NB4 (cell line): ENCODE results near the gene NR3C2.

Source experiments
- DNase-seq: peaks from one replicate; pipeline ENCODE4 v3.0.0; 2010; ENCODE audit warnings: low read depth
- H3K4me3 ChIP-seq: one replicate; pipeline ENCODE4 v1.5.1; 2011; ENCODE audit warnings: mild to moderate bottlenecking, low read depth, low read length, moderate library complexity
- MYC ChIP-seq: IDR thresholded peaks from 2 replicates; pipeline ENCODE4 v1.6.1; 2011; ENCODE audit warnings: low read depth, low read length
- POLR2A ChIP-seq: IDR thresholded peaks from 2 replicates; pipeline ENCODE4 v1.6.1; 2011; ENCODE audit warnings: mild to moderate bottlenecking; ENCODE audit not compliant: insufficient read length; ENCODE audit errors: extremely low read depth
- TF ChIP-seq, protein P1 (sequence below): IDR thresholded peaks from 2 replicates; pipeline ENCODE4 v1.6.1; 2011; ENCODE audit warnings: low read depth, low read length
- TF ChIP-seq, protein P2 (sequence below): IDR thresholded peaks from one replicate; pipeline ENCODE4 v1.5.1; 2012; ENCODE audit warnings: low read depth, low read length

NR3C2 gene

DNA sequence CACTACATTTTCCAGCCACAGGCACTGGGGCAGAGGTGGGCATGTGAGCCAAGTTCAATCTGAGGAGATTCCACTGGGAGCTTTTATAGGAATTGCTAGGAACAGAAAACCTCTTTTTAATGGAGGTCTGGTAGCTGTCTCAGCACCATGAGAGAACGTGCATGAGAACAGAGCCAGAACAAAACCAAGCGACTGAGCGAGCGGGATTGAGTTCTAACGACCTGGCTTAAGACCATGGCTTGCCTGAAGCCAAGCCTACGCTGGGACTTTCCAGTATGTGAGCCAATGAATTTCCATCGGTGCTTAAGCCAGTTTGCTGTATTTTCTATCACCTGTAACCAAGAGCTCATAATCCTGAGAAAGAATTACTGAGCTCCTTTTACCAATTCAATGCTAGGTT lies 183.7 kb downstream of the NR3C2 start:
- no peak for DNase-seq
- no peak overlapping the region for H3K4me3 ChIP-seq
- TF ChIP-seq, protein P1, sequence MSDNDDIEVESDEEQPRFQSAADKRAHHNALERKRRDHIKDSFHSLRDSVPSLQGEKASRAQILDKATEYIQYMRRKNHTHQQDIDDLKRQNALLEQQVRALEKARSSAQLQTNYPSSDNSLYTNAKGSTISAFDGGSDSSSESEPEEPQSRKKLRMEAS = no peak
- TF ChIP-seq, protein P2, sequence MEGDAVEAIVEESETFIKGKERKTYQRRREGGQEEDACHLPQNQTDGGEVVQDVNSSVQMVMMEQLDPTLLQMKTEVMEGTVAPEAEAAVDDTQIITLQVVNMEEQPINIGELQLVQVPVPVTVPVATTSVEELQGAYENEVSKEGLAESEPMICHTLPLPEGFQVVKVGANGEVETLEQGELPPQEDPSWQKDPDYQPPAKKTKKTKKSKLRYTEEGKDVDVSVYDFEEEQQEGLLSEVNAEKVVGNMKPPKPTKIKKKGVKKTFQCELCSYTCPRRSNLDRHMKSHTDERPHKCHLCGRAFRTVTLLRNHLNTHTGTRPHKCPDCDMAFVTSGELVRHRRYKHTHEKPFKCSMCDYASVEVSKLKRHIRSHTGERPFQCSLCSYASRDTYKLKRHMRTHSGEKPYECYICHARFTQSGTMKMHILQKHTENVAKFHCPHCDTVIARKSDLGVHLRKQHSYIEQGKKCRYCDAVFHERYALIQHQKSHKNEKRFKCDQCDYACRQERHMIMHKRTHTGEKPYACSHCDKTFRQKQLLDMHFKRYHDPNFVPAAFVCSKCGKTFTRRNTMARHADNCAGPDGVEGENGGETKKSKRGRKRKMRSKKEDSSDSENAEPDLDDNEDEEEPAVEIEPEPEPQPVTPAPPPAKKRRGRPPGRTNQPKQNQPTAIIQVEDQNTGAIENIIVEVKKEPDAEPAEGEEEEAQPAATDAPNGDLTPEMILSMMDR = no peak
- TF ChIP-seq MYC = no peak
- TF ChIP-seq POLR2A = no peak

DNA sequence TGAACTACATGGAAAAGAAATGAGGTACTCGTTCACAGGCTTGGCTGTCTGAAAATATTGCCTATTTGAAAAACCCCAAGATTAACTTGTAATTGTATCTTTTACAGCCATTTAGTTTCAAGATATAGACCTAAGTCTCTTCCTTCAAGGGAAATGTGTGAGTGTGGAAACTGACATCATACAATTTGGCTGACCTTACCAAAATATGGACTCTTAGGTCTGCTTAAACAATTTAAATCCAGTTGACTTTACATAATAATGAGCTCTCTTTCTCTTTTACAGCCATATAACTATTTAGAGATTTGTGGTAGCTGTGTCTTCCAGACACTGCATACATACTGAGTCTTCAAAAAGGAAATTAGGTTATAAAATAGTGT lies 186.9 kb downstream of the NR3C2 start:
- no peak overlapping the region for H3K4me3 ChIP-seq
- no peak for DNase-seq
- TF ChIP-seq, protein P2 = no peak
- no peak for TF ChIP-seq POLR2A
- TF ChIP-seq MYC = no peak
- TF ChIP-seq, protein P1 = no peak

DNA sequence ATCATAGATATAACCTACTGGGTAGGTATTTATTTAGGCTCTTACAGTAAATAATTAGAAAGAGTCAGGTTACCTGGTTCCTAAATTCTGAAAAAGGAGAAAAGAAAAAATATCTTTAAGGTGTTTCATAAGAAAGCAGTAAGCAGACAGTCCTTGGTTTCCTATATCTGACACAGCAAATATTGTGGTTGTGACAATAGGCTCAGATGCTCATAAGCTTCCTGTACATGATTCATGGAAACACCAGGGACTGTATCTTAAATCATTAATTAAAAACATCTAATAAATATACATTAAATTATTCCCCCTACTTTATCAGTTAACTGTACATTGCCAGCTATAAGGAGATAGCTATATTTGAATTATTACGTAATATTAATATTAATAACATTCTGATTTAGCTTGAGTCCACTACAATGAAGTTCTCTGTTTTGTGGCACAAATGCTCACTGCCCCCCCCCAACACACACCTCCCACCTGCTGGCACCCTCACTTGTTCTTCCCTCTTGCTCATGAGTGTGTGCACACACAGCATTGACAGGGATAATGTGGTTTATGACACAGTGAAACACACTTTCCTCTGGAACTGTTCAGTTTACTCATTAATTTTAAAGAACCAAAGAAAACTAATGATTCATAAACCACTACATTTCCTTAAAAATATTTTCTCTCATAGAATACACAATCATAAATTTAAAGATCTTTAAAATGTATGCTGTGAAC lies 187.4 kb downstream of the NR3C2 start:
- TF ChIP-seq, protein P1 = no peak
- TF ChIP-seq MYC (no peak), POLR2A (no peak)
- TF ChIP-seq, protein P2 = no peak
- DNase-seq = no peak
- H3K4me3 ChIP-seq = no peak overlapping the region

DNA sequence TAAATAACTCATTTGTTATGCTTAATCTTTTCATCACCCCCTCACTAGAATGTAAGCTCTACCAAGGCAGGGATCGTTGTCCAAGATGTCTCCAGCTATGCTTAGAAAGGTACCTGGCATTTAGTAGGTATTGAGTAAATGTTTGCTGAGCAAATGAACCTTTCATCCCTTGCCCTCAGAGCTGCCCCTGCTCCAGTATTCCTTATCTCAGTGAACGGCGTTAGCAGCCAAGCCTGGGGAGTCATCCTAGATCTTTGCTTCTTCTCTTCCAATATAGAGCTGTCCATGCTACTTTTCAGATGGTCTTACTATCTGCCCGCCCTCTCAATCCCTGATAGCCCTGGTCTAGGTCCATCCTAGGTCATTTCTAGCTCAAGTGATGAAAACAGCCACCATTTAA lies 188.4 kb downstream of the NR3C2 start:
- no peak for DNase-seq

DNA sequence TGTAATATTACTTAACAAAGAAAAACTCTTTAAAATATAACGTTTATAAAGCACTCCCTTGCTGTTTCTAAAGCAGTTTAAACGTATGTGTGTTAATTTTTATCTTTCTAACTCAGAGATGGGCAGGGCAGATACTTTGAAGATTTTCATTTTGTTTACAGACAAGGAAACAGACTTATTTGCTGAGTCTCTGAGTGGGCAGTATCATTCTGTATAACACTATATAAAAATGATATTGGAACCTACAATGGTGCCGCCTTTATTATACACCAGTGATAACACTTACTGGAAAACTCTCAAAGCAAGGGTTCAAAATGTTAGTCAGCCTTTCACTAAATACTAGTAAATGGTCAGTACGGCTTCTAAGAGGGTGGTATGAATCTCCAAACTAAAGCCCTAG lies 193.4 kb downstream of the NR3C2 start:
- TF ChIP-seq MYC (no peak), POLR2A (no peak)
- TF ChIP-seq, protein P1 = no peak
- TF ChIP-seq, protein P2 = no peak
- no peak overlapping the region for H3K4me3 ChIP-seq
- DNase-seq = no peak

More for the DNA sequence above, 188.4 kb downstream of the NR3C2 start:
- H3K4me3 ChIP-seq = no peak overlapping the region
- TF ChIP-seq, protein P2 = no peak
- TF ChIP-seq POLR2A (no peak), MYC (no peak)
- TF ChIP-seq, protein P1 = no peak
